CD4-positive, alpha-beta memory T cell (primary cell): ENCODE results near the gene ADAMTS8. TPM values are rescaled to one million over a fixed set of nuclear protein-coding genes. Genes with fewer than 3 reads are reported as not detected.
"Not testable (repeated sequence)": the region's sequence is repeated elsewhere in the genome, so short reads cannot be mapped to it uniquely, and the experiment has no call there.

Experiments
- CTCF ChIA-PET: fragments of 350-600 bp; sonication (Branson Sonifier 250); formaldehyde crosslinking; loops from one replicate; lab custom pipeline; 2021; ENCODE audit warnings: inconsistent platforms; ENCODE audit not compliant: partially characterized antibody; lab: Charles Lee
- POLR2A ChIA-PET: fragments of 350-600 bp; sonication (Branson Sonifier 250); formaldehyde crosslinking; loops from one replicate; lab custom pipeline; 2021; ENCODE audit not compliant: partially characterized antibody; lab: Charles Lee
- DNase-seq, 5 donors: peaks; one replicate each; pipeline versions ENCODE4 v3.0.0 to v3.0.0-alpha.2; 2020 to 2022; ENCODE audit warnings: mixed read lengths in 1 of 5
- H3K27ac ChIP-seq: one replicate; pipeline ENCODE4 v1.7.0; 2013; ENCODE audit warnings: low read depth, low read length
- H3K27me3 ChIP-seq: 2 replicates; pipeline ENCODE4 v1.7.0; 2013; ENCODE audit warnings: mild to moderate bottlenecking, low read length, moderate library complexity; ENCODE audit not compliant: insufficient read depth
- H3K36me3 ChIP-seq: 2 replicates; pipeline ENCODE4 v1.7.0; 2013; ENCODE audit warnings: mild to moderate bottlenecking, low read length, moderate library complexity; ENCODE audit not compliant: insufficient read depth
- H3K4me1 ChIP-seq: 2 replicates; pipeline ENCODE4 v1.7.0; 2013; ENCODE audit warnings: mild to moderate bottlenecking, low read length, moderate library complexity; ENCODE audit not compliant: insufficient read depth
- H3K4me3 ChIP-seq, 2 donors: one replicate each; pipeline ENCODE4 v1.7.0; 2013; ENCODE audit warnings: low read length in 2 of 2, mild to moderate bottlenecking in 1 of 2
- H3K9me3 ChIP-seq, 2 donors: one replicate each; pipeline ENCODE4 v1.7.0; 2013; ENCODE audit warnings: low read length in 2 of 2, control low read depth in 1 of 2; ENCODE audit not compliant: control insufficient read depth in 1 of 2
- H3K27ac Mint-ChIP-seq, 7 donors: one replicate each; pipeline ENCODE4 v1.8.0; 2020 to 2021; ENCODE audit warnings: mixed read lengths in 7 of 7, mild to moderate bottlenecking in 6 of 7, inconsistent platforms in 3 of 7, moderate library complexity in 3 of 7
- H3K27me3 Mint-ChIP-seq, 2 donors: one replicate each; pipeline ENCODE4 v1.8.0; 2020 to 2021; ENCODE audit warnings: mixed read lengths in 2 of 2
- H3K36me3 Mint-ChIP-seq, 2 donors: one replicate each; pipeline ENCODE4 v1.8.0; 2020 to 2021; ENCODE audit warnings: mixed read lengths in 2 of 2, inconsistent platforms in 1 of 2, mild to moderate bottlenecking in 1 of 2
- H3K4me1 Mint-ChIP-seq, 4 donors: one replicate each; pipeline ENCODE4 v1.8.0; 2020 to 2021; ENCODE audit warnings: mixed read lengths in 4 of 4, mild to moderate bottlenecking in 1 of 4
- H3K4me3 Mint-ChIP-seq, 8 donors: one replicate each; pipeline ENCODE4 v1.8.0; 2020 to 2021; ENCODE audit warnings: mixed read lengths in 8 of 8, mild to moderate bottlenecking in 7 of 8, moderate library complexity in 6 of 8, inconsistent platforms in 3 of 8
- H3K9me3 Mint-ChIP-seq, 8 donors: one replicate each; pipeline ENCODE4 v1.8.0; 2020 to 2021; ENCODE audit warnings: mixed read lengths in 8 of 8, mild to moderate bottlenecking in 5 of 8, inconsistent platforms in 3 of 8, moderate library complexity in 1 of 8
- intact Hi-C: fragments of 100-400 bp; cut with micrococcal nuclease; formaldehyde crosslinking; loops from one replicate; pipeline ENCODE4 v1.15.1; 2023
- polyA plus RNA-seq, 2 donors: library from polyadenylated mRNA; unstranded; fragments of 300-500 nt; fragmentation: Illumina TruSeq; gene quantifications; one replicate each; pipeline ENCODE4 v1.2.3, GENCODE V29; 2021
- total RNA-seq, 2 experiments: library from RNA; stranded (reverse); gene quantifications; one replicate each; pipeline ENCODE4 v1.2.3, GENCODE V29; 2021

Gene ADAMTS8
- total and polyA plus RNA-seq, 4 experiments from 2014 or later = not detected

- Histone ChIP-seq H3K27me3 (no peaks in the 10 kb centered on the region), H3K4me3 (no peak overlapping the region), H3K36me3 (no peaks in the 10 kb centered on the region), H3K4me1 (peaks cover 12% of the 10 kb centered on the region), H3K27ac (no peak overlapping the region), H3K9me3 (no peaks in the 10 kb centered on the region)
- Mint-ChIP-seq H3K27me3 (peaks cover 1 to 11% of the 10 kb centered on the region in 2 donors), H3K36me3 (no peaks in the 10 kb centered on the region), H3K27ac (no peak overlapping the region), H3K9me3 (no peaks in the 10 kb centered on the region), H3K4me3 (no peak overlapping the region), H3K4me1 (peaks cover 9 to 18% (median 15%) of the 10 kb centered on the region in 4 donors)
- DNase-seq = no peak
- intact Hi-C loops = no loop called here
- ChIA-PET POLR2A (no interaction called here), CTCF (interaction anchor here (1.1 to 5.6 kb wide), 4 partner anchors 8 to 420 kb away, joined by 4 to 36 read pairs (median 8); no protein-coding TSS in a partner anchor)
Observed at GRCh38 chr11:130442737-130443136, 14.3 kb upstream of the ADAMTS8 start.

GRCh38 chr11:130441719-130442118, 13.3 kb upstream of the ADAMTS8 start:
- Histone ChIP-seq H3K27ac (no peak overlapping the region), H3K36me3 (no peaks in the 10 kb centered on the region), H3K4me3 (no peak overlapping the region), H3K27me3 (no peaks in the 10 kb centered on the region), H3K4me1 (peaks cover 12% of the 10 kb centered on the region), H3K9me3 (no peaks in the 10 kb centered on the region)
- Mint-ChIP-seq H3K36me3 (no peaks in the 10 kb centered on the region), H3K27ac (no peak overlapping the region), H3K4me1 (peaks cover 9 to 18% (median 16%) of the 10 kb centered on the region in 4 donors), H3K27me3 (peaks cover 0 to 8% of the 10 kb centered on the region in 2 donors), H3K9me3 (no peaks in the 10 kb centered on the region), H3K4me3 (no peak overlapping the region)
- DNase-seq = no peak
- intact Hi-C loops = no loop called here
- POLR2A ChIA-PET = no interaction called here
- CTCF ChIA-PET = interaction anchor here (0.8 to 5.6 kb wide), 4 partner anchors 10 to 453 kb away, joined by 3 to 36 read pairs (median 6); no protein-coding TSS in a partner anchor

- Histone ChIP-seq H3K4me3 (no peak overlapping the region), H3K4me1 (peaks cover 12% of the 10 kb centered on the region), H3K36me3 (no peaks in the 10 kb centered on the region), H3K27ac (no peak overlapping the region), H3K9me3 (no peaks in the 10 kb centered on the region), H3K27me3 (no peaks in the 10 kb centered on the region)
- intact Hi-C loops = no loop called here
- H3K36me3 Mint-ChIP-seq = no peaks in the 10 kb centered on the region
- no peak for DNase-seq
- H3K9me3 Mint-ChIP-seq = no peaks in the 10 kb centered on the region
- H3K27ac Mint-ChIP-seq = no peak overlapping the region
- peaks cover 9 to 18% (median 16%) of the 10 kb centered on the region in 4 donors for H3K4me1 Mint-ChIP-seq
- POLR2A ChIA-PET = no interaction called here
- no peak overlapping the region for H3K4me3 Mint-ChIP-seq
- H3K27me3 Mint-ChIP-seq = peaks cover 0 to 8% of the 10 kb centered on the region in 2 donors
- CTCF ChIA-PET = interaction anchor here (0.9 to 5.6 kb wide), 2 partner anchors 8 to 422 kb away, joined by 3 to 36 read pairs; no protein-coding TSS in a partner anchor
Observed at GRCh38 chr11:130439876-130440275, 11.5 kb upstream of the ADAMTS8 start.

- peak overlapping the region in 3 of 7 donors; percentile 0 to 18 (median 1) for H3K27ac Mint-ChIP-seq
- Histone ChIP-seq H3K4me1 (peaks cover 12% of the 10 kb centered on the region), H3K9me3 (no peaks in the 10 kb centered on the region), H3K36me3 (no peaks in the 10 kb centered on the region), H3K4me3 (no peak overlapping the region), H3K27me3 (no peaks in the 10 kb centered on the region), H3K27ac (no peak overlapping the region)
- ChIA-PET CTCF (interaction anchor here (9.5 kb wide), 1 partner anchor 422 kb away, joined by 182 read pairs; no protein-coding TSS in a partner anchor), POLR2A (no interaction called here)
- no peaks in the 10 kb centered on the region for H3K36me3 Mint-ChIP-seq
- H3K9me3 Mint-ChIP-seq = no peaks in the 10 kb centered on the region
- intact Hi-C loops = no loop called here
- peaks cover 0 to 8% of the 10 kb centered on the region in 2 donors for H3K27me3 Mint-ChIP-seq
- peak overlapping the region in 4 of 8 donors; percentile 20 to 50 (median 26) for H3K4me3 Mint-ChIP-seq
- peaks cover 9 to 18% (median 16%) of the 10 kb centered on the region in 4 donors for H3K4me1 Mint-ChIP-seq
- DNase-seq = no peak
Observed at GRCh38 chr11:130439160-130439519, 10.7 kb upstream of the ADAMTS8 start.

- CTCF ChIA-PET = interaction anchor here (9.5 kb wide), 1 partner anchor 422 kb away, joined by 182 read pairs; no protein-coding TSS in a partner anchor
- peaks cover 12% of the 10 kb centered on the region for H3K4me1 ChIP-seq
- H3K27ac ChIP-seq, H3K9me3 ChIP-seq, H3K9me3 Mint-ChIP-seq, H3K27me3 Mint-ChIP-seq, H3K4me3 ChIP-seq, H3K36me3 ChIP-seq, H3K27me3 ChIP-seq, intact Hi-C loops, DNase-seq, H3K36me3 Mint-ChIP-seq, POLR2A ChIA-PET: not testable (repeated sequence)
- H3K4me1 Mint-ChIP-seq = peaks cover 9 to 18% (median 16%) of the 10 kb centered on the region in 4 donors
- peak overlapping the region in 2 of 7 donors; percentile 0 to 18 for H3K27ac Mint-ChIP-seq
- peak overlapping the region in 3 of 8 donors; percentile 1 to 50 (median 20) for H3K4me3 Mint-ChIP-seq
Observed at GRCh38 chr11:130438401-130439159, 10.2 kb upstream of the ADAMTS8 start.

- no peaks in the 10 kb centered on the region for H3K27me3 ChIP-seq
- Mint-ChIP-seq H3K4me3 (peak overlapping the region in 1 of 8 donors; percentile 1), H3K36me3 (no peaks in the 10 kb centered on the region), H3K9me3 (no peaks in the 10 kb centered on the region), H3K4me1 (peaks cover 9 to 18% (median 16%) of the 10 kb centered on the region in 4 donors), H3K27ac (peak overlapping the region in 2 of 7 donors; percentile 6 to 18), H3K27me3 (peaks cover 0 to 3% of the 10 kb centered on the region in 2 donors)
- DNase-seq = no peak
- H3K27ac ChIP-seq = no peak overlapping the region
- no peaks in the 10 kb centered on the region for H3K9me3 ChIP-seq
- intact Hi-C loops = no loop called here
- H3K36me3 ChIP-seq = no peaks in the 10 kb centered on the region
- ChIA-PET CTCF (interaction anchor here (1.0 to 9.5 kb wide), 4 partner anchors 225 to 458 kb away, joined by 3 to 182 read pairs (median 5); no protein-coding TSS in a partner anchor), POLR2A (no interaction called here)
- H3K4me1 ChIP-seq = peaks cover 12% of the 10 kb centered on the region
- no peak overlapping the region for H3K4me3 ChIP-seq
Observed at GRCh38 chr11:130437848-130438247, 9.4 kb upstream of the ADAMTS8 start.

- H3K27me3 ChIP-seq = no peaks in the 10 kb centered on the region
- Mint-ChIP-seq H3K27ac (peak overlapping the region in 1 of 7 donors; percentile 30), H3K4me3 (peak overlapping the region in 1 of 8 donors; percentile 22), H3K36me3 (no peaks in the 10 kb centered on the region), H3K9me3 (no peaks in the 10 kb centered on the region), H3K4me1 (peaks cover 9 to 18% (median 16%) of the 10 kb centered on the region in 4 donors), H3K27me3 (peaks cover 2 to 3% of the 10 kb centered on the region in 2 donors)
- H3K4me3 ChIP-seq = no peak overlapping the region
- peaks cover 12% of the 10 kb centered on the region for H3K4me1 ChIP-seq
- H3K9me3 ChIP-seq = no peaks in the 10 kb centered on the region
- ChIA-PET CTCF (interaction anchor here (0.6 to 9.5 kb wide), 3 partner anchors 132 to 425 kb away, joined by 3 to 182 read pairs (median 18); no protein-coding TSS in a partner anchor), POLR2A (no interaction called here)
- intact Hi-C loops = no loop called here
- DNase-seq = no peak
- H3K27ac ChIP-seq = no peak overlapping the region
- no peaks in the 10 kb centered on the region for H3K36me3 ChIP-seq
Observed at GRCh38 chr11:130436171-130436570, 7.8 kb upstream of the ADAMTS8 start.
